Lower leg skin (tissue), 4 donors: ENCODE measurements around the gene OS9. TPM values are rescaled to one million over a fixed set of nuclear protein-coding genes. Genes with fewer than 3 reads are reported as not detected.

ENCODE experiments used
- DNase-seq, 2 donors: peaks; one replicate each; pipeline ENCODE4 v3.0.0-alpha.2; 2019; ENCODE audit warnings: low spot score in 2 of 2
- H3K4me3 ChIP-seq: fragments of 200-600 bp; sonication (generic); 2 replicates; pipeline ENCODE4 v1.5.1; 2017; ENCODE audit warnings: mild to moderate bottlenecking, low read depth; ENCODE audit not compliant: poor library complexity, severe bottlenecking
- POLR2A ChIP-seq, 2 donors: fragments of 450-650 bp; IDR thresholded peaks; one replicate each; pipeline ENCODE4 v1.6.1; 2016 to 2017; ENCODE audit warnings: antibody characterized with exemption in 2 of 2, mild to moderate bottlenecking in 1 of 2, moderate library complexity in 1 of 2
- WGBS, 2 donors: methylation state at CpG; one replicate each; pipeline ENCODE4 v1.1.5; 2018; 5-methylcytosine and 5-hydroxymethylcytosine counted together
- intact Hi-C: fragments of 100-400 bp; cut with DNase I; formaldehyde crosslinking; loops from one replicate; pipeline ENCODE4 v1.15.0; 2023; ENCODE audit warnings: low total_unique reads
- total RNA-seq, 4 donors: library from RNA; depleted of rRNA; stranded (reverse); fragments of >200 nt; gene quantifications; one replicate each; pipeline ENCODE4 v1.1.0, GENCODE V29; 2016
- TF ChIP-seq, protein P1 (sequence below), 3 donors: fragments of 450-650 bp; IDR thresholded peaks; one replicate each; pipeline ENCODE4 v1.5.1; 2016; ENCODE audit warnings: antibody characterized with exemption in 3 of 3, mild to moderate bottlenecking in 3 of 3, moderate library complexity in 2 of 3

Gene OS9
- total RNA-seq, 4 donors from 2014 or later: 195 to 265 (median 205) TPM

DNA sequence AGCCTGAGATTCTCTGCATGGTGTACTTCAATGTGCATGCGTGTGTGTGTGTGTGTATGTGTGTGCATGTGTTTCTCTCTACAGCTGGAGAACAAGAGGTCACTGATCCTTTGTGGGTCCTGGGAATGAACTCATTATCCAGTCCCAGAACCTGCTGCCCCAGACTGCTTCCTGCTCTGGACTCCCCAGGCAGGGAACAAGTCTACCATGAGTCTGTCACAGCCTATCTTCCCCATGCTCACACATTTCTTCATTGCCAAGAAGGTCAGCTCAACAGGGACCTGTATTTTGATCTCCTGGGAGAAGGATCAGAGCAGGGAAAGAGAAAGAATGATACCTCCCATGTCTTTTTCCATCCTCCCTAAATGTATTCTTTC, 47.5 kb downstream of the OS9 start:
- peak in 1 of 2 donors; percentile 74 for DNase-seq
- intact Hi-C loops: no loop called here
- 70 to 71% methylated on average over 1 of the region's 1 CpG for WGBS, 2 donors
- no peak for TF ChIP-seq POLR2A (IDR thresholded peaks at IDR 0.05)
- TF ChIP-seq, protein P1, sequence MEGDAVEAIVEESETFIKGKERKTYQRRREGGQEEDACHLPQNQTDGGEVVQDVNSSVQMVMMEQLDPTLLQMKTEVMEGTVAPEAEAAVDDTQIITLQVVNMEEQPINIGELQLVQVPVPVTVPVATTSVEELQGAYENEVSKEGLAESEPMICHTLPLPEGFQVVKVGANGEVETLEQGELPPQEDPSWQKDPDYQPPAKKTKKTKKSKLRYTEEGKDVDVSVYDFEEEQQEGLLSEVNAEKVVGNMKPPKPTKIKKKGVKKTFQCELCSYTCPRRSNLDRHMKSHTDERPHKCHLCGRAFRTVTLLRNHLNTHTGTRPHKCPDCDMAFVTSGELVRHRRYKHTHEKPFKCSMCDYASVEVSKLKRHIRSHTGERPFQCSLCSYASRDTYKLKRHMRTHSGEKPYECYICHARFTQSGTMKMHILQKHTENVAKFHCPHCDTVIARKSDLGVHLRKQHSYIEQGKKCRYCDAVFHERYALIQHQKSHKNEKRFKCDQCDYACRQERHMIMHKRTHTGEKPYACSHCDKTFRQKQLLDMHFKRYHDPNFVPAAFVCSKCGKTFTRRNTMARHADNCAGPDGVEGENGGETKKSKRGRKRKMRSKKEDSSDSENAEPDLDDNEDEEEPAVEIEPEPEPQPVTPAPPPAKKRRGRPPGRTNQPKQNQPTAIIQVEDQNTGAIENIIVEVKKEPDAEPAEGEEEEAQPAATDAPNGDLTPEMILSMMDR (IDR thresholded peaks at IDR 0.05): no peak
- no peak overlapping the region for H3K4me3 ChIP-seq

DNA sequence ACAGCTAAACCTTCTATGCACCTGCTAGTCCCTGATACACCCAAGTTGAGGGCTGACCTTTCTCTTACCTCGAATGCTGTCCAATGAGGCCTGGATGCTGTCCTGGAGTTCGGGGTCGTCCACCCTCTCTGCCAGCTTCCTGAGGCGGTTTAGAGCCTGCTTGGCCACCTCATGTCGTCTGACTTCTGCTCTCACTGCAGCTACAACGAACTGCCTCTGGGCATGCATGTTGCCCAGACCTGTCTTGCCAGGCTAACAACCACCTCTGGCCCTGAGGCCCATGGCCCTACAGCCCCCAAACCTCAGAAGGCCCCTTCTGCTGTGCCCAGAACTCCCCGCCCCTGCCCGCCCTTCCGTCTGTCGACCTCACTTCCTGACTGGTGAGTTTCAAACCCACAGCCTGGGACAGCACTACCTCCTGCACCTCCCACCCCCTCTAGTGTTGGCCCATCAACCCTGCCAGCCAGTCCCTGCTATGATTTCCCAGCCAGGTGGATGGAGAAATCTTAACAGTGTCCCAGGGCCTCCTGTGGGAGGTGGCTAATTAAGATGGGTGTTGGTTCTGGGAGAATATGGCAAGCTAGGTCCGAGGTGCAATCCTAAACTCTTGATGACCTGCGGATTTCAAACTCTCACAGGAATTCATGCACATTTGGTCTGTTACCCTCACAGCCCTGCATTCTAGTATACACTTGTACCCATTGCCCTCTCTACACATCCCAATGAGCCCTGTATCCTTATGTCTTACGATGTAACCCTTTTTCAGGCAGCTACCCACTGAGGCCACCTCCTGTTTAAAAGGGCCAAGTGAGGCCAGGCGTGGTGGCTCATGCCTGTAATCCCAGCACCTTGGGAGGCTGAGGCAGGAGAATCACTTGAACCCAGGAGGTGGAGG, 48.2 kb downstream of the OS9 start:
- 42 to 47% methylated on average over 14 of the region's 14 CpGs for WGBS, 2 donors
- no peak overlapping the region for H3K4me3 ChIP-seq
- intact Hi-C loops: no loop called here
- peak in 1 of 2 donors; percentile 85 for DNase-seq
- TF ChIP-seq POLR2A (IDR thresholded peaks at IDR 0.05): no peak
- TF ChIP-seq, protein P1 (IDR thresholded peaks at IDR 0.05): no peak

DNA sequence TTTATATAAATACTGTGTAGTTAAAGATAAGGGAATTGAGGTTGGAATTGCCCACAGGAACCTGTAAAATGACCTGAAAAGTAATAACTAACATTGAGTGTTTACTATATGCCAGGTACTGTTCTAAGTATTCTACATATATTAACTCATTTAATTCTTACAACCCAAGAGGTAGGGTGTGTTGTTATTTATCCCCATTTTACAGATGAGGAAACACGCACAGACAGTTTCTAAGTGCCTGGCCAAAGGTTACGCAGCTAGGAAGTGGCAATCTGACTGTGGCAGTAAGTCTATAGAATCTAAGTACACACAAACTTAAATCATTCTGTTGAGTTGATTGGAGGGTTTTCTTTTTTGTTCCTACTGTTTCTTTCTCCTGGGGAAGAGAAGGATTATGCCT, 49.8 kb downstream of the OS9 start:
- DNase-seq: no peak
- no peak overlapping the region for H3K4me3 ChIP-seq
- WGBS, 2 donors: 87% methylated on average over 2 of the region's 2 CpGs
- TF ChIP-seq, protein P1 (IDR thresholded peaks at IDR 0.05): no peak
- no peak for TF ChIP-seq POLR2A (IDR thresholded peaks at IDR 0.05)
- intact Hi-C loops: no loop called here

DNA sequence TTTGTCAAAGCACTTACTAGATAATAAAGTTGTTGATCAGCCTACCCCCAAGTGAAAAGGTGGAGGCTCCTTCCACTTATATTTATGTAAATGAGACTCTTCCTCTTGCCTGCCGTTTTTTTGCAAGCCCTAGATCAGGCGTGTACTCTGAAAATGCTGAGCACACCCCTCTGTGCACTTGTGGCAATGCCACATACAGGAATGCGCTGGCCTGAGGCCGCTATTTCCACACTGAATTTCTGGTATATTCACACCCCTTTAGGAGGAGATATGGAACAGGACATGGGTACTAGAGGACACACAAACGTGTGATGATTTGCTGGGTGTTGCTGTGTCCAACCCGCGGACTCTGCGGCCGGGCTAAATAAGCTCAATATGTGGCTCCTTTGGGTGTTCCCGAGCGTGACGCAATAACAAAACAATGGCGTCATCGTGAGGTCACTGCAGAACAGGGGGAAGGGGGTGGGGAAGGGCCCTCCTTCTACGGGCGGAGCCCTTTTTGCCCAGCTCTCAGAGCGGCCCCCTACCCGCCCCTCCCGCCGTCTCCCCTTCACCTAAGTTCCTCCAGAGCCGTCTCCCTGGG, 50.4 kb downstream of the OS9 start:
- intact Hi-C loops: no loop called here
- DNase-seq: peak; percentile 72 to 94
- no peak for TF ChIP-seq POLR2A (IDR thresholded peaks at IDR 0.05)
- TF ChIP-seq, protein P1 (IDR thresholded peaks at IDR 0.05): no peak
- H3K4me3 ChIP-seq: peak overlapping the region; percentile 28
- 5 to 9% methylated on average over 15 to 21 of the region's 21 CpGs for WGBS, 2 donors

DNA sequence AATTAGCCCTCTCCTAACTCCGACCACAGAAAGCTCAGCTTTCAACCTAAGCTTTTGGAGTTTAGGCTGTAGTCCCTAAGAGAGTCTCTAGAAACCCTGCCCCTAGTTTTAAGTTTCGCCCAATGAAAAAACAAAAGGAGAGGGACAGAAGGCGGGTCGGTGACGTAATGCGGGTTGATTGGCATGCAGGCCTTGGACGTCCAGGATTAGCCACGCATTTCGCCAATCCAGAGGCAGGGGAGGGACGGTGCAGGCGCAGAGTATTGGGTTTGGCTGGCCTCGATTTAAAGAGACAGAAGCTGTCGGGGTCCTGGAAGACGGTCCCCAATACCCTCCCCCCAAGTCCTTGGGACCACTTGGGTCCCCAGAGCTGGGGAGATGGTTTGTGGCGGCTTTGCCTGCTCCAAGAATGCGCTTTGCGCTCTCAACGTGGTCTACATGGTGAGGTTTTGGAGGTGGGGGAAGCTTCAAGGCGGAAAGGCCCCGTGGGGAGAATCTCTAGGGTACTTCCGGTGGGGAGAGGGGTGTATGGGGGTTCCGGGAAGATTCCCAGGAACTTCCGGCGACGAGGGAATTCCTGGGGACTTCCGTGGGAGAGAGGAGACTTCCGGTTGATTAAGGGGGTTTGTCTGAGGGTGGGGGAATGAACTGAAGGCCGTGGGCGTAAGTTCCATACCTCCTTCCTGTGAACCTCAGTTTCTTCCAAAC, 51.0 kb downstream of the OS9 start, which contains the start of gene TSPAN31:
TSS of gene TSPAN31 (plus strand) at position 263 of the 708 bp plus-strand sequence. CDS start at position 379, 116 bp downstream.
- 0 to 1% methylated on average over 28 to 29 of the region's 29 CpGs for WGBS, 2 donors
- H3K4me3 ChIP-seq: peak within 1 kb of the TSS; percentile 74
- TF ChIP-seq POLR2A (IDR thresholded peaks at IDR 0.05): no peak
- TF ChIP-seq, protein P1 (IDR thresholded peaks at IDR 0.05): no peak
- peak; percentile 97 to 99 for DNase-seq
- intact Hi-C loops: no loop called here
